ENCODE results near the gene IFFO2.

The IFFO2 gene

GRCh38 chr1:18942340-18942739 lies 14.1 kb downstream of the IFFO2 start:
- no peak overlapping the region for H3K4me3 Mint-ChIP-seq
- peaks cover 8% of the 10 kb centered on the region for H3K27me3 Mint-ChIP-seq
- H3K36me3 Mint-ChIP-seq (ENCODE audit: low read depth) = no peaks in the 10 kb centered on the region
- no peak overlapping the region for H3K27ac Mint-ChIP-seq
- peaks cover 37% of the 10 kb centered on the region for H3K4me1 Mint-ChIP-seq (ENCODE audit: low read depth)
- intact Hi-C loops (cut with micrococcal nuclease) = no loop called here
- H3K9me3 Mint-ChIP-seq = no peaks in the 10 kb centered on the region

GRCh38 chr1:18941221-18942141 lies 15.0 kb downstream of the IFFO2 start:
- Mint-ChIP-seq H3K36me3 (ENCODE audit: low read depth) (no peaks in the 10 kb centered on the region), H3K4me3 (no peak overlapping the region), H3K4me1 (ENCODE audit: low read depth) (peaks cover 34% of the 10 kb centered on the region), H3K9me3 (no peaks in the 10 kb centered on the region), H3K27me3 (peaks cover 8% of the 10 kb centered on the region), H3K27ac (no peak overlapping the region)
- intact Hi-C loops (cut with micrococcal nuclease) = no loop called here

- peaks cover 29% of the 10 kb centered on the region for H3K4me1 Mint-ChIP-seq (ENCODE audit: low read depth)
- intact Hi-C loops (cut with micrococcal nuclease) = no loop called here
- no peak overlapping the region for H3K27ac Mint-ChIP-seq
Observed at GRCh38 chr1:18940303-18941020, 16.0 kb downstream of the IFFO2 start.

GRCh38 chr1:18939398-18940302 lies 16.8 kb downstream of the IFFO2 start:
- H3K4me1 Mint-ChIP-seq (ENCODE audit: low read depth) = peaks cover 21% of the 10 kb centered on the region

More at GRCh38 chr1:18940303-18941020, 16.0 kb downstream of the IFFO2 start:
- H3K27me3 Mint-ChIP-seq = peaks cover 6% of the 10 kb centered on the region
- no peaks in the 10 kb centered on the region for H3K36me3 Mint-ChIP-seq (ENCODE audit: low read depth)
- no peak overlapping the region for H3K4me3 Mint-ChIP-seq
- no peaks in the 10 kb centered on the region for H3K9me3 Mint-ChIP-seq

GRCh38 chr1:18938707-18939070 lies 17.8 kb downstream of the IFFO2 start:
- no peak overlapping the region for H3K27ac Mint-ChIP-seq
- intact Hi-C loops (cut with micrococcal nuclease) = no loop called here

More at GRCh38 chr1:18939398-18940302, 16.8 kb downstream of the IFFO2 start:
- Mint-ChIP-seq H3K9me3 (no peaks in the 10 kb centered on the region), H3K36me3 (ENCODE audit: low read depth) (no peaks in the 10 kb centered on the region), H3K4me3 (no peak overlapping the region), H3K27ac (no peak overlapping the region), H3K27me3 (peaks cover 3% of the 10 kb centered on the region)
- intact Hi-C loops (cut with micrococcal nuclease) = no loop called here

GRCh38 chr1:18938008-18938706 lies 18.3 kb downstream of the IFFO2 start:
- intact Hi-C loops (cut with micrococcal nuclease) = no loop called here
- Mint-ChIP-seq H3K27me3 (peaks cover 3% of the 10 kb centered on the region), H3K36me3 (ENCODE audit: low read depth) (no peaks in the 10 kb centered on the region), H3K9me3 (no peaks in the 10 kb centered on the region), H3K4me1 (ENCODE audit: low read depth) (peaks cover 18% of the 10 kb centered on the region), H3K27ac (no peak overlapping the region), H3K4me3 (no peak overlapping the region)

More at GRCh38 chr1:18938707-18939070, 17.8 kb downstream of the IFFO2 start:
- Mint-ChIP-seq H3K36me3 (ENCODE audit: low read depth) (no peaks in the 10 kb centered on the region), H3K27me3 (peaks cover 3% of the 10 kb centered on the region), H3K4me3 (no peak overlapping the region), H3K9me3 (no peaks in the 10 kb centered on the region), H3K4me1 (ENCODE audit: low read depth) (peaks cover 18% of the 10 kb centered on the region)

- H3K4me1 Mint-ChIP-seq (ENCODE audit: low read depth) = peaks cover 18% of the 10 kb centered on the region
- H3K9me3 Mint-ChIP-seq = no peaks in the 10 kb centered on the region
- peaks cover 3% of the 10 kb centered on the region for H3K27me3 Mint-ChIP-seq
- no peaks in the 10 kb centered on the region for H3K36me3 Mint-ChIP-seq (ENCODE audit: low read depth)
- intact Hi-C loops (cut with micrococcal nuclease) = no loop called here
- no peak overlapping the region for H3K4me3 Mint-ChIP-seq
- no peak overlapping the region for H3K27ac Mint-ChIP-seq
Observed at GRCh38 chr1:18937539-18937938, 18.9 kb downstream of the IFFO2 start.

- no peak overlapping the region for H3K4me3 Mint-ChIP-seq
Observed at GRCh38 chr1:18936814-18937481, 19.5 kb downstream of the IFFO2 start.

GRCh38 chr1:18936471-18936813 lies 20.0 kb downstream of the IFFO2 start:
- Mint-ChIP-seq H3K36me3 (ENCODE audit: low read depth) (no peaks in the 10 kb centered on the region), H3K27me3 (peaks cover 5% of the 10 kb centered on the region), H3K9me3 (no peaks in the 10 kb centered on the region), H3K27ac (no peak overlapping the region), H3K4me1 (ENCODE audit: low read depth) (peaks cover 17% of the 10 kb centered on the region), H3K4me3 (no peak overlapping the region)
- intact Hi-C loops (cut with micrococcal nuclease) = no loop called here

More at GRCh38 chr1:18936814-18937481, 19.5 kb downstream of the IFFO2 start:
- Mint-ChIP-seq H3K27ac (no peak overlapping the region), H3K27me3 (peaks cover 3% of the 10 kb centered on the region), H3K36me3 (ENCODE audit: low read depth) (no peaks in the 10 kb centered on the region), H3K4me1 (ENCODE audit: low read depth) (peaks cover 17% of the 10 kb centered on the region), H3K9me3 (no peaks in the 10 kb centered on the region)
- intact Hi-C loops (cut with micrococcal nuclease) = no loop called here

GRCh38 chr1:18934205-18935000 lies 22.1 kb downstream of the IFFO2 start:
- Mint-ChIP-seq H3K4me1 (ENCODE audit: low read depth) (peaks cover 36% of the 10 kb centered on the region), H3K4me3 (no peak overlapping the region), H3K27ac (no peak overlapping the region), H3K36me3 (ENCODE audit: low read depth) (no peaks in the 10 kb centered on the region), H3K9me3 (no peaks in the 10 kb centered on the region), H3K27me3 (peaks cover 2% of the 10 kb centered on the region)
- intact Hi-C loops (cut with micrococcal nuclease) = no loop called here

GRCh38 chr1:18932879-18933278 lies 23.6 kb downstream of the IFFO2 start:
- Mint-ChIP-seq H3K9me3 (no peaks in the 10 kb centered on the region), H3K27me3 (peaks cover 7% of the 10 kb centered on the region), H3K27ac (no peak overlapping the region), H3K4me1 (ENCODE audit: low read depth) (peaks cover 48% of the 10 kb centered on the region), H3K4me3 (no peak overlapping the region), H3K36me3 (ENCODE audit: low read depth) (no peaks in the 10 kb centered on the region)
- intact Hi-C loops (cut with micrococcal nuclease) = no loop called here

- Mint-ChIP-seq H3K4me3 (no peak overlapping the region), H3K27me3 (peaks cover 7% of the 10 kb centered on the region), H3K9me3 (no peaks in the 10 kb centered on the region), H3K4me1 (ENCODE audit: low read depth) (peaks cover 53% of the 10 kb centered on the region), H3K27ac (no peak overlapping the region), H3K36me3 (ENCODE audit: low read depth) (no peaks in the 10 kb centered on the region)
- intact Hi-C loops (cut with micrococcal nuclease) = no loop called here
Observed at GRCh38 chr1:18932387-18932786, 24.1 kb downstream of the IFFO2 start.

All from dendritic cell treated with granulocyte-macrophage colony-stimulating factor and Interleukin-4, amounts not matched to agents 40 ng/mL and 50 ng/mL, for 4 days (primary cell).